ENCODE measurements around the gene RMND5A.

GRCh38 chr2:86765310-86765695, 45.2 kb downstream of the RMND5A start:
- TF ChIP-seq, protein P1, sequence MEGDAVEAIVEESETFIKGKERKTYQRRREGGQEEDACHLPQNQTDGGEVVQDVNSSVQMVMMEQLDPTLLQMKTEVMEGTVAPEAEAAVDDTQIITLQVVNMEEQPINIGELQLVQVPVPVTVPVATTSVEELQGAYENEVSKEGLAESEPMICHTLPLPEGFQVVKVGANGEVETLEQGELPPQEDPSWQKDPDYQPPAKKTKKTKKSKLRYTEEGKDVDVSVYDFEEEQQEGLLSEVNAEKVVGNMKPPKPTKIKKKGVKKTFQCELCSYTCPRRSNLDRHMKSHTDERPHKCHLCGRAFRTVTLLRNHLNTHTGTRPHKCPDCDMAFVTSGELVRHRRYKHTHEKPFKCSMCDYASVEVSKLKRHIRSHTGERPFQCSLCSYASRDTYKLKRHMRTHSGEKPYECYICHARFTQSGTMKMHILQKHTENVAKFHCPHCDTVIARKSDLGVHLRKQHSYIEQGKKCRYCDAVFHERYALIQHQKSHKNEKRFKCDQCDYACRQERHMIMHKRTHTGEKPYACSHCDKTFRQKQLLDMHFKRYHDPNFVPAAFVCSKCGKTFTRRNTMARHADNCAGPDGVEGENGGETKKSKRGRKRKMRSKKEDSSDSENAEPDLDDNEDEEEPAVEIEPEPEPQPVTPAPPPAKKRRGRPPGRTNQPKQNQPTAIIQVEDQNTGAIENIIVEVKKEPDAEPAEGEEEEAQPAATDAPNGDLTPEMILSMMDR (IDR thresholded peaks at IDR 0.05) = no peak
- TF ChIP-seq POLR2AphosphoS5 (IDR thresholded peaks at IDR 0.05) (no peak), POLR2A (IDR thresholded peaks at IDR 0.05) (no peak)
